HG03139 (cell line): ENCODE data around the gene CACNA1C.
"Not testable (repeated sequence)": the region's sequence is repeated elsewhere in the genome, so short reads cannot be mapped to it uniquely, and the experiment has no call there.

Experiments
- ATAC-seq: cut with Tn5 transposase; IDR thresholded peaks from one replicate; pipeline ENCODE4 v1.9.1; 2021; ENCODE audit not compliant: unreplicated experiment

Gene CACNA1C

GRCh38 chr12:2463719-2464118, 410.9 kb downstream of the CACNA1C start:
- no peak for ATAC-seq

GRCh38 chr12:2465681-2466080, 412.9 kb downstream of the CACNA1C start:
- ATAC-seq = no peak

GRCh38 chr12:2466211-2466610, 413.4 kb downstream of the CACNA1C start:
- ATAC-seq = no peak

- ATAC-seq = no peak
Measured at GRCh38 chr12:2467447-2468195, 414.8 kb downstream of the CACNA1C start.

GRCh38 chr12:2475984-2476383, 423.2 kb downstream of the CACNA1C start:
- ATAC-seq = no peak

- no peak for ATAC-seq
Measured at GRCh38 chr12:2477009-2477766, 424.4 kb downstream of the CACNA1C start.

- ATAC-seq = no peak
Measured at GRCh38 chr12:2479851-2480535, 427.2 kb downstream of the CACNA1C start.

- no peak for ATAC-seq
Measured at GRCh38 chr12:2481346-2481745, 428.6 kb downstream of the CACNA1C start.

- no peak for ATAC-seq
Measured at GRCh38 chr12:2481951-2482350, 429.2 kb downstream of the CACNA1C start.

- no peak for ATAC-seq
Measured at GRCh38 chr12:2482938-2483660, 430.3 kb downstream of the CACNA1C start.

GRCh38 chr12:2483713-2484112, 430.9 kb downstream of the CACNA1C start:
- no peak for ATAC-seq

GRCh38 chr12:2484141-2484776, 431.5 kb downstream of the CACNA1C start:
- no peak for ATAC-seq

GRCh38 chr12:2485681-2486080, 432.9 kb downstream of the CACNA1C start:
- no peak for ATAC-seq

GRCh38 chr12:2486796-2487195, 434.0 kb downstream of the CACNA1C start:
- ATAC-seq = no peak

- no peak for ATAC-seq
Measured at GRCh38 chr12:2487278-2487677, 434.5 kb downstream of the CACNA1C start.

- ATAC-seq = no peak
Measured at GRCh38 chr12:2488131-2488530, 435.3 kb downstream of the CACNA1C start.

GRCh38 chr12:2488596-2488995, 435.8 kb downstream of the CACNA1C start:
- no peak for ATAC-seq

- no peak for ATAC-seq
Measured at GRCh38 chr12:2489275-2489674, 436.5 kb downstream of the CACNA1C start.

- no peak for ATAC-seq
Measured at GRCh38 chr12:2490831-2491230, 438.0 kb downstream of the CACNA1C start.

GRCh38 chr12:2491349-2491748, 438.6 kb downstream of the CACNA1C start:
- ATAC-seq = not testable (repeated sequence)

GRCh38 chr12:2492236-2492635, 439.4 kb downstream of the CACNA1C start:
- ATAC-seq = no peak
